Activated naive CD8-positive, alpha-beta T cell treated with anti-CD3 and anti-CD28 coated beads, Interleukin-2, amount 10 ng/mL, durations not matched to agents 7 days and 5 days (primary cell): ENCODE measurements around the gene VIPR1. TPM values are rescaled to one million over a fixed set of nuclear protein-coding genes. Genes with fewer than 3 reads are reported as not detected.

Experiments
- ATAC-seq: fragments of 150-1000 bp; cut with Tn5 transposase; one replicate; pipeline ENCODE4 v1.10.0; 2021; ENCODE audit warnings: low read depth, moderate library complexity
- POLR2A ChIA-PET: fragments of 350-600 bp; sonication (Branson Sonifier 250); formaldehyde crosslinking; loops from one replicate; lab custom pipeline; 2021; ENCODE audit warnings: antibody characterized with exemption; lab: Charles Lee
- DNase-seq: peaks from one replicate; pipeline ENCODE4 v3.0.0; 2021
- H3K27ac Mint-ChIP-seq: one replicate; pipeline ENCODE4 v1.8.0; 2022; ENCODE audit warnings: mild to moderate bottlenecking, mixed read lengths
- H3K27me3 Mint-ChIP-seq: one replicate; pipeline ENCODE4 v1.8.0; 2022; ENCODE audit warnings: mild to moderate bottlenecking, moderate library complexity, mixed read lengths
- H3K36me3 Mint-ChIP-seq: one replicate; pipeline ENCODE4 v1.8.0; 2021; ENCODE audit warnings: mild to moderate bottlenecking, mixed read lengths
- H3K4me1 Mint-ChIP-seq: one replicate; pipeline ENCODE4 v1.8.0; 2021; ENCODE audit warnings: mixed read lengths
- H3K4me3 Mint-ChIP-seq: one replicate; pipeline ENCODE4 v1.8.0; 2022; ENCODE audit warnings: mild to moderate bottlenecking, moderate library complexity, mixed read lengths
- H3K9me3 Mint-ChIP-seq: one replicate; pipeline ENCODE4 v1.8.0; 2021; ENCODE audit warnings: mixed read lengths
- total RNA-seq, 2 experiments: library from RNA; stranded (reverse); gene quantifications; one replicate each; pipeline ENCODE4 v1.2.3, GENCODE V29; 2021

The VIPR1 gene
- 10 to 100 TPM; 22.3 to 26.9 TPM for total RNA-seq

GRCh38 chr3:42502429-42503250, at the start of gene VIPR1:
TSS of gene VIPR1 (plus strand) at chr3:42502643. CDS start at chr3:42502736, 93 bp downstream.
- H3K27ac Mint-ChIP-seq: peak within 1 kb of the TSS; percentile 72
- peak; percentile 94 for ATAC-seq

GRCh38 chr3:42456211-42456610, 46.2 kb upstream of the VIPR1 start:
- ATAC-seq (no peak), DNase-seq (no peak)
- H3K27me3 Mint-ChIP-seq: peaks cover 12% of the 10 kb centered on the region
- H3K4me3 Mint-ChIP-seq: no peak overlapping the region
- H3K27ac Mint-ChIP-seq: no peak overlapping the region
- no peaks in the 10 kb centered on the region for H3K4me1 Mint-ChIP-seq
- no peaks in the 10 kb centered on the region for H3K36me3 Mint-ChIP-seq
- POLR2A ChIA-PET: no interaction called here
- H3K9me3 Mint-ChIP-seq: peaks cover 4% of the 10 kb centered on the region

More at GRCh38 chr3:42502429-42503250, at the start of gene VIPR1:
- H3K27me3 Mint-ChIP-seq: peaks cover 30% of the 10 kb centered on the region
- H3K36me3 Mint-ChIP-seq: no peaks in the 10 kb centered on the region
- H3K4me1 Mint-ChIP-seq: peaks cover 26% of the 10 kb centered on the region
- POLR2A ChIA-PET: interaction anchor here (0.7 to 2.4 kb wide), 12 partner anchors 9 to 135 kb away, joined by 3 to 14 read pairs (median 4); partner anchors contain the start of gene NKTR
- peak; percentile 94 for DNase-seq
- peak within 1 kb of the TSS; percentile 97 for H3K4me3 Mint-ChIP-seq
- H3K9me3 Mint-ChIP-seq: no peaks in the 10 kb centered on the region

GRCh38 chr3:42459151-42459550, 43.3 kb upstream of the VIPR1 start:
- H3K4me3 Mint-ChIP-seq: no peak overlapping the region
- H3K36me3 Mint-ChIP-seq: no peaks in the 10 kb centered on the region
- DNase-seq: no peak
- peaks cover 2% of the 10 kb centered on the region for H3K9me3 Mint-ChIP-seq
- POLR2A ChIA-PET: no interaction called here
- no peaks in the 10 kb centered on the region for H3K4me1 Mint-ChIP-seq
- peaks cover 12% of the 10 kb centered on the region for H3K27me3 Mint-ChIP-seq
- H3K27ac Mint-ChIP-seq: no peak overlapping the region
- ATAC-seq: no peak

GRCh38 chr3:42461762-42462161, 40.7 kb upstream of the VIPR1 start:
- Mint-ChIP-seq H3K36me3 (no peaks in the 10 kb centered on the region), H3K27ac (no peak overlapping the region), H3K4me3 (no peak overlapping the region), H3K27me3 (peaks cover 8% of the 10 kb centered on the region), H3K9me3 (peaks cover 2% of the 10 kb centered on the region), H3K4me1 (no peaks in the 10 kb centered on the region)
- POLR2A ChIA-PET: no interaction called here
- DNase-seq (no peak), ATAC-seq (no peak)

GRCh38 chr3:42463093-42463492, 39.4 kb upstream of the VIPR1 start:
- DNase-seq (no peak), ATAC-seq (no peak)
- peaks cover 8% of the 10 kb centered on the region for H3K27me3 Mint-ChIP-seq
- POLR2A ChIA-PET: no interaction called here
- no peak overlapping the region for H3K4me3 Mint-ChIP-seq
- H3K4me1 Mint-ChIP-seq: no peaks in the 10 kb centered on the region
- H3K36me3 Mint-ChIP-seq: no peaks in the 10 kb centered on the region
- H3K27ac Mint-ChIP-seq: no peak overlapping the region
- H3K9me3 Mint-ChIP-seq: peaks cover 2% of the 10 kb centered on the region

- Mint-ChIP-seq H3K4me3 (no peak overlapping the region), H3K9me3 (peaks cover 2% of the 10 kb centered on the region), H3K4me1 (no peaks in the 10 kb centered on the region), H3K27ac (no peak overlapping the region), H3K36me3 (no peaks in the 10 kb centered on the region), H3K27me3 (peaks cover 2% of the 10 kb centered on the region)
- POLR2A ChIA-PET: no interaction called here
- ATAC-seq (no peak), DNase-seq (no peak)
Measured at GRCh38 chr3:42468111-42468510, 34.3 kb upstream of the VIPR1 start.

- DNase-seq (no peak), ATAC-seq (no peak)
- no peak overlapping the region for H3K27ac Mint-ChIP-seq
- POLR2A ChIA-PET: no interaction called here
- H3K36me3 Mint-ChIP-seq: no peaks in the 10 kb centered on the region
- no peaks in the 10 kb centered on the region for H3K9me3 Mint-ChIP-seq
- H3K4me1 Mint-ChIP-seq: no peaks in the 10 kb centered on the region
- no peak overlapping the region for H3K4me3 Mint-ChIP-seq
- peaks cover 4% of the 10 kb centered on the region for H3K27me3 Mint-ChIP-seq
Measured at GRCh38 chr3:42472555-42472954, 29.9 kb upstream of the VIPR1 start.

- Mint-ChIP-seq H3K36me3 (no peaks in the 10 kb centered on the region), H3K4me3 (no peak overlapping the region), H3K4me1 (no peaks in the 10 kb centered on the region), H3K9me3 (no peaks in the 10 kb centered on the region), H3K27ac (no peak overlapping the region), H3K27me3 (peaks cover 4% of the 10 kb centered on the region)
- POLR2A ChIA-PET: no interaction called here
- no peak for DNase-seq
- ATAC-seq: no peak
Measured at GRCh38 chr3:42473083-42473932, 29.1 kb upstream of the VIPR1 start.

- POLR2A ChIA-PET: no interaction called here
- no peak for ATAC-seq
- Mint-ChIP-seq H3K36me3 (no peaks in the 10 kb centered on the region), H3K27me3 (peaks cover 3% of the 10 kb centered on the region), H3K4me1 (no peaks in the 10 kb centered on the region), H3K4me3 (no peak overlapping the region), H3K9me3 (peaks cover 7% of the 10 kb centered on the region), H3K27ac (no peak overlapping the region)
- DNase-seq: no peak
Measured at GRCh38 chr3:42476225-42477125, 26.0 kb upstream of the VIPR1 start.

GRCh38 chr3:42477696-42478095, 24.7 kb upstream of the VIPR1 start:
- Mint-ChIP-seq H3K4me3 (no peak overlapping the region), H3K36me3 (no peaks in the 10 kb centered on the region), H3K27me3 (peaks cover 3% of the 10 kb centered on the region), H3K4me1 (no peaks in the 10 kb centered on the region), H3K9me3 (peaks cover 11% of the 10 kb centered on the region), H3K27ac (no peak overlapping the region)
- POLR2A ChIA-PET: no interaction called here
- DNase-seq (no peak), ATAC-seq (no peak)

GRCh38 chr3:42478830-42479229, 23.6 kb upstream of the VIPR1 start:
- Mint-ChIP-seq H3K27me3 (peaks cover 12% of the 10 kb centered on the region), H3K27ac (no peak overlapping the region), H3K4me1 (no peaks in the 10 kb centered on the region), H3K4me3 (no peak overlapping the region), H3K9me3 (peaks cover 11% of the 10 kb centered on the region), H3K36me3 (no peaks in the 10 kb centered on the region)
- ATAC-seq: no peak
- POLR2A ChIA-PET: no interaction called here
- no peak for DNase-seq

- Mint-ChIP-seq H3K4me3 (no peak overlapping the region), H3K9me3 (peaks cover 1% of the 10 kb centered on the region), H3K36me3 (no peaks in the 10 kb centered on the region), H3K4me1 (no peaks in the 10 kb centered on the region), H3K27ac (no peak overlapping the region), H3K27me3 (peaks cover 31% of the 10 kb centered on the region)
- POLR2A ChIA-PET: no interaction called here
- DNase-seq: no peak
- ATAC-seq: no peak
Measured at GRCh38 chr3:42486814-42487565, 15.5 kb upstream of the VIPR1 start.
